NT2/D1 (cell line): ENCODE measurements around the gene FABP3.
A peak's percentile ranks its signal among the peaks of the same experiment; 100 is the strongest.

Experiments used
- DNase-seq: peaks from one replicate; pipeline ENCODE4 v3.0.0-alpha.2; 2011; ENCODE audit warnings: low read depth, low spot score
- H3K27me3 ChIP-seq: 2 replicates; pipeline ENCODE4 v1.6.0; 2011; ENCODE audit warnings: mild to moderate bottlenecking; ENCODE audit not compliant: insufficient read length, insufficient read depth
- H3K36me3 ChIP-seq: 2 replicates; pipeline ENCODE4 v1.6.1; 2011; ENCODE audit warnings: mild to moderate bottlenecking, low read length, mixed read lengths; ENCODE audit not compliant: insufficient read depth, insufficient read length
- H3K4me1 ChIP-seq: 2 replicates; pipeline ENCODE4 v1.5.1; 2011; ENCODE audit not compliant: insufficient read depth, insufficient read length
- H3K4me3 ChIP-seq: 2 replicates; pipeline ENCODE4 v1.5.1; 2011; ENCODE audit warnings: low read depth; ENCODE audit not compliant: insufficient read length
- H3K9ac ChIP-seq: 2 replicates; pipeline ENCODE4 v1.6.0; 2011; ENCODE audit warnings: low read depth; ENCODE audit not compliant: insufficient read length
- H3K9me3 ChIP-seq: 2 replicates; pipeline ENCODE4 v1.5.1; 2011; ENCODE audit warnings: mild to moderate bottlenecking, low read length; ENCODE audit not compliant: insufficient read depth
- SUZ12 ChIP-seq: IDR thresholded peaks from 2 replicates; pipeline ENCODE4 v1.6.1; 2011; ENCODE audit not compliant: insufficient read length, insufficient read depth; ENCODE audit errors: extremely low read depth
- YY1 ChIP-seq: IDR thresholded peaks from 2 replicates; pipeline ENCODE4 v1.6.1; 2011; ENCODE audit not compliant: insufficient read length, insufficient read depth
- ZNF274 ChIP-seq: IDR thresholded peaks from 2 replicates; pipeline ENCODE4 v1.6.1; 2011; ENCODE audit warnings: mild to moderate bottlenecking, low read depth, low read length

FABP3 gene

GRCh38 chr1:31415658-31416057 is 42.8 kb upstream of the FABP3 start:
- Histone ChIP-seq H3K4me1 (peaks cover 26% of the 10 kb centered on the region), H3K36me3 (no peaks in the 10 kb centered on the region), H3K9me3 (no peaks in the 10 kb centered on the region), H3K27me3 (peaks cover 21% of the 10 kb centered on the region), H3K4me3 (no peak overlapping the region), H3K9ac (no peak overlapping the region)
- DNase-seq, result no peak
- TF ChIP-seq ZNF274 (no peak), YY1 (no peak), SUZ12 (no peak)

GRCh38 chr1:31414980-31415370 is 42.1 kb upstream of the FABP3 start:
- H3K9ac ChIP-seq, result peak overlapping the region; percentile 13
- no peaks in the 10 kb centered on the region for H3K9me3 ChIP-seq
- peaks cover 21% of the 10 kb centered on the region for H3K27me3 ChIP-seq
- TF ChIP-seq YY1 (no peak), SUZ12 (no peak), ZNF274 (no peak)
- DNase-seq, result no peak
- no peaks in the 10 kb centered on the region for H3K36me3 ChIP-seq
- no peak overlapping the region for H3K4me3 ChIP-seq
- H3K4me1 ChIP-seq, result peaks cover 26% of the 10 kb centered on the region

DNA sequence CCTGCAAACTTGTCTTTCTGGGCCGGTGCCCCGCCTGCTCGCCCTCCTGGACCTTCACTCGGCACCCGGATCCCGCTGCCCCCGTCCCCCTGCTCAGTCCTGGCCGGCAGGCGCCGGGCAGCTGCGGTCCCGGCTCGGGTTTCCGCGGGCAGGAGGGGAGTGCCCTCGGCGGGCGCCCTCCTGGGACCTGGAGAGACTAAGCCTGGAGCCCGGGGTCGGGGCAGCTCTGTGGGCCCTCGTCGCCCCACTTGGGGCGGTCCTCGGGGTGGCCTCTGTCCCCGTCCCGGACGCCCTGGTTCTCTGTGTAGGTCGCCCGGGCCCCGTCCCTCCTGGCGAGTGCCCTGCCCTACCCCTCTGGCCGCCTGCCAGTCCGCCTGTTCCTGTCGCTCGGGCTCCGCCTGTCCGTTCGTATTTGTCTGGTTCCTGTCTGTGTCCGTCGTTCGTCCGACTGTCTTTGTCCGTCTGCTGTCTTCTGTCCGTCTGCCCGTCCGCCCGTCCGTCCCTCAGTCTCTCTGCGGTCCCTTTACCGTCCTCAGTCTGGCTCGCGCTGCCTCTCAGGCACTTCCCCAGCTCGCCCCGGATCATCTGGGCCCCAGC is 40.6 kb upstream of the FABP3 start:
- H3K9ac ChIP-seq, result peak overlapping the region; percentile 88
- no peaks in the 10 kb centered on the region for H3K36me3 ChIP-seq
- peak overlapping the region; percentile 83 for H3K4me3 ChIP-seq
- peak; percentile 11 for DNase-seq
- peaks cover 21% of the 10 kb centered on the region for H3K27me3 ChIP-seq
- H3K9me3 ChIP-seq, result no peaks in the 10 kb centered on the region
- peaks cover 26% of the 10 kb centered on the region for H3K4me1 ChIP-seq
- TF ChIP-seq YY1 (no peak), SUZ12 (no peak), ZNF274 (no peak)

- Histone ChIP-seq H3K9me3 (no peaks in the 10 kb centered on the region), H3K36me3 (no peaks in the 10 kb centered on the region), H3K4me1 (peaks cover 26% of the 10 kb centered on the region), H3K9ac (peak within 1 kb of the TSS; percentile 88), H3K4me3 (peak within 1 kb of the TSS; percentile 83), H3K27me3 (peaks cover 21% of the 10 kb centered on the region)
- TF ChIP-seq YY1, result no peak
- TF ChIP-seq SUZ12, result no peak
- TF ChIP-seq ZNF274, result no peak
- peak; percentile 23 for DNase-seq
Measured at GRCh38 chr1:31412732-31413404, 40.0 kb upstream of the FABP3 start, which contains the start of gene SERINC2. SERINC2 (plus strand) TSS chr1:31413213; CDS start chr1:31413266, 53 bp downstream.

GRCh38 chr1:31412205-31412604 is 39.3 kb upstream of the FABP3 start:
- H3K9me3 ChIP-seq, result no peaks in the 10 kb centered on the region
- H3K27me3 ChIP-seq, result peaks cover 21% of the 10 kb centered on the region
- DNase-seq, result no peak
- H3K9ac ChIP-seq, result no peak overlapping the region
- H3K4me1 ChIP-seq, result peaks cover 26% of the 10 kb centered on the region
- no peak overlapping the region for H3K4me3 ChIP-seq
- TF ChIP-seq SUZ12 (no peak), ZNF274 (no peak), YY1 (no peak)
- no peaks in the 10 kb centered on the region for H3K36me3 ChIP-seq

DNA sequence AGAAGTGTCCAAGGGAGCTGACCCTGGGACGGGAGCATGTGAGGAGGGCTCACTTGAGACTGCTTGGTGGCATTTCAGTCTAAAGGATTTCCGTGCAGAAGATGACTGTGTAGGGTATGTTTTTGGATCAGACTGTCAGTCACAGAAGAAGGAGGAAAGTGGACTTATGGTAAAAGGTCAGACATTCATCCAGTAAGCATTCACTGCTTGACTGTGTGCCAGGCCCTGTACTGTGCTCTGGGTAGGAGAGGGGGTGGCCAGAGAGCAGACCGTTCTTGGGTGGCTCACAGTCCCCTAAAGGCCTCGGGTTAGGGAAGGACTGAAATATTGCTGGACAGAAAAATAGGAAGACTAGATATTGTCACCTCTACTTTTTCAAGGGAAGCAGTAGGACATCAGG is 38.0 kb upstream of the FABP3 start:
- H3K4me3 ChIP-seq, result no peak overlapping the region

DNA sequence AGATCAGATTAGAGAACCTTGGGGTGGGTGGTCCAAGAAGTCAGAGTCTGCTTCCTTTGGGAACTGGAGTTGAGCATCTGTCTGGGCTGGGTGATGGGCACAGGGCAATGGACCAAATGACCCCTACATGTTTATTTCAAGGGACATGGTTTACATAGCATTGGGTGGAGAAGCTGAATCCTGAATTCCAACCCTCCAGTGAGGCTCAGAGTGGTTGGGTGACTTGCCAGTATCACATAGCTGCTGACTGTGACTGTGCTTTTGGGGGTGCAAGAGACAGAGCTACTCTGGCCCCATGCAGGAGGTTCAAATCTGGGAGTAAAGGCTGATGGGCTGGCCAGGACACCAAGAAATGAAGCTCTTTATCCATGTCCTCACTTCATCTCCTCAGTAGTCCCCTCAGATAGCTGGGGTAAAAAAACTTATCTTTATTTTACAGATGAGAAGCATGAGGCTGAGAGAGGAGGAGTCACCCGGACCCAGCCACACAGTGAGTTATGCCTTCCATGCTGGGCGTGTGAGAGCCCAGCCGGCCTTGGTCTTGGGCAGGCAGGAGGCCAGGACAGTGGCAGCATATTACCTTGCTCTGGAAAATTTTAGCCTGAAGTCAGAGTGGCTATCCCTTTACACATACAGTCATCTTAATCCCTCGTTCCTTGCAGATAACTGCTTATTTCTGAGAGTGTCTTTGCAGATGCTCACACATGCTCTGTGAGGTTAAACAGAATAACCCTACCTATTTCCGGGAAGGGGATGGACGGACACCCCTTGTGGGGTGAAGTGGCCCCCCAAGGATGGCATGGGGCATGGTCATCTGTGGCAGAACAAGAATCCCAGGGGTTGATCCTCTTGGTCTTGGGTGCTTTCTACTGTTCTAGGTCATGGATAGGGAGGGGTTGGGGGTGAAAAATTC is 37.3 kb upstream of the FABP3 start:
- TF ChIP-seq SUZ12, result no peak
- TF ChIP-seq ZNF274, result no peak
- TF ChIP-seq YY1, result no peak
- no peak overlapping the region for H3K4me3 ChIP-seq

More for the DNA sequence above, 38.0 kb upstream of the FABP3 start:
- Histone ChIP-seq H3K27me3 (peaks cover 21% of the 10 kb centered on the region), H3K4me1 (peaks cover 21% of the 10 kb centered on the region), H3K9me3 (no peaks in the 10 kb centered on the region), H3K9ac (no peak overlapping the region), H3K36me3 (no peaks in the 10 kb centered on the region)
- TF ChIP-seq SUZ12 (no peak), ZNF274 (no peak), YY1 (no peak)
- no peak for DNase-seq

More for the DNA sequence above, 37.3 kb upstream of the FABP3 start:
- H3K9ac ChIP-seq, result no peak overlapping the region
- no peak for DNase-seq
- H3K4me1 ChIP-seq, result peaks cover 15% of the 10 kb centered on the region
- H3K27me3 ChIP-seq, result peaks cover 21% of the 10 kb centered on the region
- no peaks in the 10 kb centered on the region for H3K36me3 ChIP-seq
- H3K9me3 ChIP-seq, result no peaks in the 10 kb centered on the region
